GM12878 (cell line): Measurements from ENCODE around the gene OPCML. TPM values are rescaled to one million over a fixed set of nuclear protein-coding genes. Genes with fewer than 3 reads are reported as not detected.

Experiments used
- ATAC-seq: fragments of 200-7000 bp; cut with Tn5 transposase; 3 replicates; pipeline ENCODE4 v1.9.1; 2020; ENCODE audit warnings: mild to moderate bottlenecking, moderate library complexity
- BruUV-seq: library from RNA; stranded (reverse); fragments of 400-500 nt; replicated peaks from 2 replicates; lab custom pipeline; 2021; lab: Mats Ljungman, UMichigan
- CTCF ChIA-PET: fragments of 300-600 bp; sonication (Branson Sonifier 250); formaldehyde crosslinking; extraction: SDS; loops from one replicate; lab custom pipeline; 2021; ENCODE audit warnings: inconsistent platforms; lab: Yijun Ruan, JAX
- POLR2A ChIA-PET: fragments of 350-600 bp; formaldehyde crosslinking; extraction: SDS; loops from one replicate; lab custom pipeline; 2021; ENCODE audit warnings: inconsistent platforms; lab: Charles Lee
- RAD21 ChIA-PET: fragments of 300-600 bp; sonication (Branson Sonifier 250); formaldehyde crosslinking; loops from one replicate; lab custom pipeline; 2023; ENCODE audit warnings: antibody characterized with exemption; ENCODE audit not compliant: unreplicated experiment; lab: Charles Lee
- SMC1A ChIA-PET: fragments of 300-600 bp; sonication (Branson Sonifier 250); formaldehyde crosslinking; loops from one replicate; lab custom pipeline; 2023; ENCODE audit not compliant: unreplicated experiment, uncharacterized antibody; lab: Charles Lee
- DNase-seq: peaks from one replicate; pipeline ENCODE4 v3.0.0-alpha.2; 2011; ENCODE audit warnings: low read depth, low spot score
- FAIRE-seq: peaks from 3 replicates; lab custom pipeline; 2011; peaks lifted over from hg19 to GRCh38; lab: Jason Lieb, UNC
- H2AFZ ChIP-seq: 2 replicates; pipeline ENCODE4 v1.6.0; 2011; ENCODE audit warnings: low read depth, low read length, control low read depth; ENCODE audit not compliant: control insufficient read depth
- H3K27ac ChIP-seq: 2 replicates; pipeline ENCODE4 v1.5.1; 2011; ENCODE audit warnings: control low read depth; ENCODE audit not compliant: control insufficient read depth, insufficient read depth
- H3K27me3 ChIP-seq, 2 experiments: replicated peaks in 1 of 2; 2 replicates each; pipeline versions ENCODE4 v1.6.0 to v1.6.1; 2011; ENCODE audit warnings: low read length in 1 of 2; ENCODE audit not compliant: control insufficient read depth in 2 of 2, insufficient read depth in 2 of 2
- H3K36me3 ChIP-seq, 2 experiments: 2 replicates each; pipeline ENCODE4 v1.5.1; 2011; ENCODE audit warnings: low read length in 1 of 2; ENCODE audit not compliant: control insufficient read depth in 2 of 2, insufficient read depth in 2 of 2
- H3K4me1 ChIP-seq: 2 replicates; pipeline ENCODE4 v1.6.1; 2011; ENCODE audit warnings: mild to moderate bottlenecking, low read length, moderate library complexity, mixed read lengths; ENCODE audit not compliant: control insufficient read depth, insufficient read depth
- H3K4me2 ChIP-seq: 2 replicates; pipeline ENCODE4 v1.6.0; 2011; ENCODE audit warnings: control low read depth; ENCODE audit not compliant: control insufficient read depth, insufficient read depth
- H3K4me3 ChIP-seq: fragments of 200-600 bp; sonication (generic); 2 replicates; pipeline ENCODE4 v1.5.1; 2016
- H3K79me2 ChIP-seq: 2 replicates; pipeline ENCODE4 v1.6.0; 2011; ENCODE audit warnings: low read length; ENCODE audit not compliant: control insufficient read depth, insufficient read depth
- H3K9ac ChIP-seq: 2 replicates; pipeline ENCODE4 v1.8.0; 2011; ENCODE audit warnings: low read length, control low read depth, mixed read lengths; ENCODE audit not compliant: control insufficient read depth, insufficient read depth
- H3K9me3 ChIP-seq: replicated peaks from 3 replicates; pipeline ENCODE4 v1.5.1; 2011; ENCODE audit warnings: mild to moderate bottlenecking, low read length; ENCODE audit not compliant: control insufficient read depth, insufficient read depth
- H4K20me1 ChIP-seq: 2 replicates; pipeline ENCODE4 v1.6.0; 2011; ENCODE audit not compliant: control insufficient read depth, insufficient read depth
- BCL3 ChIP-seq: IDR thresholded peaks from 2 replicates; pipeline ENCODE4 v1.6.1; 2011; ENCODE audit warnings: borderline replicate concordance, low read depth, mild to moderate bottlenecking, moderate library complexity, low read length; ENCODE audit not compliant: insufficient read depth, poor library complexity, severe bottlenecking
- CEBPZ ChIP-seq: fragments of 150-350 bp; IDR thresholded peaks from 2 replicates; pipeline ENCODE4 v1.6.1; 2016; ENCODE audit warnings: low read depth, low read length
- HDAC2 ChIP-seq: fragments of 200-600 bp; sonication (generic); IDR thresholded peaks from 2 replicates; pipeline ENCODE4 v1.6.1; 2017
- HSF1 ChIP-seq: fragments of 150-350 bp; IDR thresholded peaks from 2 replicates; pipeline ENCODE4 v1.6.1; 2014; ENCODE audit warnings: mild to moderate bottlenecking, low read depth, low read length
- IKZF2 ChIP-seq, 2 experiments: fragments of 450-650 bp; IDR thresholded peaks; 2 replicates each; pipeline ENCODE4 v1.6.1; 2017; ENCODE audit warnings: mild to moderate bottlenecking in 2 of 2, moderate library complexity in 2 of 2
- MXI1 ChIP-seq: fragments of 150-350 bp; IDR thresholded peaks from 2 replicates; pipeline ENCODE4 v1.6.1; 2011; ENCODE audit warnings: low read depth, mild to moderate bottlenecking, inconsistent platforms, low read length, improper control_type of control experiment
- MYB ChIP-seq: fragments of 150-350 bp; IDR thresholded peaks from 2 replicates; pipeline ENCODE4 v1.6.1; 2014; ENCODE audit warnings: mild to moderate bottlenecking, low read depth, low read length, borderline replicate concordance
- PAX5 ChIP-seq: IDR thresholded peaks from 2 replicates; pipeline ENCODE4 v1.6.1; 2011; ENCODE audit warnings: low read depth, low read length, borderline replicate concordance
- PRDM15 ChIP-seq: fragments of 450-650 bp; formaldehyde crosslinking; IDR thresholded peaks from 2 replicates; pipeline ENCODE4 v1.4.0; 2020; ENCODE audit warnings: mild to moderate bottlenecking, moderate library complexity
- RB1 ChIP-seq: fragments of 450-650 bp; formaldehyde crosslinking; IDR thresholded peaks from 2 replicates; pipeline ENCODE4 v1.6.1; 2017; ENCODE audit warnings: mild to moderate bottlenecking, borderline replicate concordance
- SRF ChIP-seq, 2 experiments: IDR thresholded peaks; 2 replicates each; pipeline ENCODE4 v1.6.1; 2011; ENCODE audit warnings: low read depth in 2 of 2, low read length in 2 of 2, mild to moderate bottlenecking in 1 of 2, moderate library complexity in 1 of 2
- USF1 ChIP-seq: IDR thresholded peaks from 2 replicates; pipeline ENCODE4 v1.6.1; 2011; ENCODE audit warnings: borderline replicate concordance, low read depth, mild to moderate bottlenecking, moderate library complexity, mixed read lengths, low read length; ENCODE audit not compliant: insufficient read depth; ENCODE audit errors: extremely low read length
- YBX1 ChIP-seq: fragments of 450-650 bp; IDR thresholded peaks from 2 replicates; pipeline ENCODE4 v1.6.1; 2016; ENCODE audit warnings: antibody characterized with exemption
- WGBS: methylation state at CpG from one replicate; pipeline ENCODE4 v1.1.6; 2016; ENCODE audit warnings: low lambda C conversion rate; ENCODE audit not compliant: insufficient replicate concordance, insufficient coverage; ENCODE audit errors: missing lambda C conversion rate; 5-methylcytosine and 5-hydroxymethylcytosine counted together
- in situ Hi-C: fragments of 300-500 bp; cut with MboI; formaldehyde crosslinking; loops from 9 replicates; pipeline ENCODE4 v1.14.3; 2018; ENCODE audit warnings: mixed read lengths
- intact Hi-C: fragments of 100-400 bp; cut with micrococcal nuclease; formaldehyde crosslinking; loops from one replicate; pipeline ENCODE4 v1.14.2; 2022; ENCODE audit not compliant: unreplicated experiment
- polyA plus RNA-seq, 11 experiments: library from polyadenylated mRNA; depleted of rRNA in 4 of 11; unstranded in 6 of 11; stranded (reverse) in 5 of 11; fragments of >200 nt; fragmentation: Nextera tagmentation in 4 of 11; fragmentation: Illumina TruSeq in 1 of 11; extraction: Ambion mirVana in 4 of 11; extraction: Trizol in 1 of 11; gene quantifications; 1 replicate in 1 of 11; 2 replicates in 10 of 11; pipeline versions ENCODE4 v1.2.1 to v1.2.3, GENCODE V29; 2011 to 2016; ENCODE audit warnings: inconsistent platforms in 2 of 11, missing spikeins in 2 of 11, low read depth in 1 of 11
- total RNA-seq, 4 experiments: library from RNA; depleted of rRNA in 3 of 4; stranded (reverse); fragments of >200 nt in 3 of 4; fragmentation: Illumina TruSeq in 1 of 4; extraction: Trizol in 1 of 4; gene quantifications; 2 replicates each; pipeline versions ENCODE4 v1.2.1 to v1.2.3, GENCODE V29; 2013 to 2021

OPCML gene
- total and polyA plus RNA-seq, 10 of the 15 experiments (the other 5 are each of a cell fraction or from before 2014, with no cell fraction given) = 0.84 TPM; not detected in 9

GRCh38 chr11:133266986-133267385 is 265.3 kb downstream of the OPCML start:
- H4K20me1 ChIP-seq = no peaks in the 10 kb centered on the region
- H3K4me1 ChIP-seq = peaks cover 11% of the 10 kb centered on the region; the same call in 1 of the 2 replicates
- no peak overlapping the region for H3K27ac ChIP-seq
- no peaks in the 10 kb centered on the region for H3K27me3 ChIP-seq
- CTCF ChIA-PET = no interaction called here
- H2AFZ ChIP-seq = no peak overlapping the region
- ATAC-seq (no peak), DNase-seq (no peak), FAIRE-seq (no peak)
- H3K9ac ChIP-seq = no peak overlapping the region
- no peak overlapping the region for H3K4me3 ChIP-seq
- intact Hi-C loops (loop anchor here (5.0 to 10.0 kb wide), 2 partner anchors 98 to 145 kb away; no protein-coding TSS in a partner anchor), in situ Hi-C loops (no loop called here)
- no peaks in the 10 kb centered on the region for H3K79me2 ChIP-seq
- SMC1A ChIA-PET = no interaction called here
- no TSS peak for BruUV-seq
- RAD21 ChIA-PET = no interaction called here
- H3K36me3 ChIP-seq = no peaks in the 10 kb centered on the region
- H3K4me2 ChIP-seq = no peak overlapping the region
- POLR2A ChIA-PET = no interaction called here
- WGBS = 77% methylated on average over 6 of the region's 6 CpGs
- H3K9me3 ChIP-seq = peaks cover 6% of the 10 kb centered on the region
- no peak for TF ChIP-seq IKZF2 (IDR thresholded peaks at IDR 0.05)
- no peak for TF ChIP-seq HSF1
- TF ChIP-seq PRDM15 (CRISPR knock-in tag) = no peak
- no peak for TF ChIP-seq HDAC2
- no peak for TF ChIP-seq BCL3
- TF ChIP-seq SRF (IDR thresholded peaks at IDR 0.05; ENCODE audit: low read depth in 2 of 2, low read length in 2 of 2) = no peak
- no peak for TF ChIP-seq CEBPZ
- TF ChIP-seq MXI1 = no peak
- TF ChIP-seq RB1 = no peak
- TF ChIP-seq MYB = no peak
- no peak for TF ChIP-seq YBX1
- TF ChIP-seq USF1 = no peak
- no peak for TF ChIP-seq PAX5
